ENCODE measurements around the gene PCSK4. TPM values are rescaled to one million over a fixed set of nuclear protein-coding genes. Genes with fewer than 3 reads are reported as not detected.

The PCSK4 gene
- total RNA-seq, 6 experiments from 2014 or later = 0.34 to 1.2 (median 0.98) TPM

DNA sequence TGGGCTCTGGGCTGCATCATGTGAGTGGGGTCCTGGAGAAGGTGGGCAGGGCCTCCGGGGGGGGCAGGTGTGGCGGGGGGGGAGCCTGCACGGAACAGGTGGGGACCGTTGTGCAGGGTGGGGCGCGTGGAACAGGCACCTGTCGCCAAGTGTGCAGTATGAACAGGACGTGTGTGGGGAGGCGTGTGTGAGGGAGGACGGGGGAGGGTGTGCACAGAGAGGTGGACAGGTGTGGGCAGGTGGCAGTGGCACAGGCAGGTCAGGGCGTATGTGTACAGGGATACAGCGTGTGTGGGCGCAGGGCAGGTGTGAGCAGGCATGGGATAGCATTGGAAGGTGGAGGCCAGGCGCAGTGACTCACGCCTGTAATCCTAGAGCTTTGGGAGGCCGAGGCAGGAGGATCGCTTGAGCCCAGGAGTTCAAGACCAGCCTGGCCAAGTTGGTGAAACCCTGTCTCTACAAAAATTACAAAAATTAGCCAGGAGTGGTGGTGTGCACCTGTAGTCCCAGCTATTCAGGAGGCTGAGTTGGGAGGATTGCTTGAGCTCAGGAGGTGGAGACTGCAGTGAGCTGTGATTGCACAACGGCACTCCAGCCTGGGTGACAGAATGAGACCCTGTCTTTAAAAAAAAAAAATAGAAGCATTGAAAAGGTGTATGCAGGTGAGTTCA is 37.0 kb upstream of the PCSK4 start:
- no peak overlapping the region for H3K27ac Mint-ChIP-seq
- H3K4me3 Mint-ChIP-seq = no peak overlapping the region
- TF ChIP-seq, protein P1, sequence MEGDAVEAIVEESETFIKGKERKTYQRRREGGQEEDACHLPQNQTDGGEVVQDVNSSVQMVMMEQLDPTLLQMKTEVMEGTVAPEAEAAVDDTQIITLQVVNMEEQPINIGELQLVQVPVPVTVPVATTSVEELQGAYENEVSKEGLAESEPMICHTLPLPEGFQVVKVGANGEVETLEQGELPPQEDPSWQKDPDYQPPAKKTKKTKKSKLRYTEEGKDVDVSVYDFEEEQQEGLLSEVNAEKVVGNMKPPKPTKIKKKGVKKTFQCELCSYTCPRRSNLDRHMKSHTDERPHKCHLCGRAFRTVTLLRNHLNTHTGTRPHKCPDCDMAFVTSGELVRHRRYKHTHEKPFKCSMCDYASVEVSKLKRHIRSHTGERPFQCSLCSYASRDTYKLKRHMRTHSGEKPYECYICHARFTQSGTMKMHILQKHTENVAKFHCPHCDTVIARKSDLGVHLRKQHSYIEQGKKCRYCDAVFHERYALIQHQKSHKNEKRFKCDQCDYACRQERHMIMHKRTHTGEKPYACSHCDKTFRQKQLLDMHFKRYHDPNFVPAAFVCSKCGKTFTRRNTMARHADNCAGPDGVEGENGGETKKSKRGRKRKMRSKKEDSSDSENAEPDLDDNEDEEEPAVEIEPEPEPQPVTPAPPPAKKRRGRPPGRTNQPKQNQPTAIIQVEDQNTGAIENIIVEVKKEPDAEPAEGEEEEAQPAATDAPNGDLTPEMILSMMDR (IDR thresholded peaks at IDR 0.05) = no peak
- H3K4me1 Mint-ChIP-seq (ENCODE audit: low read depth) = no peaks in the 10 kb centered on the region; the same call in 1 of the 2 replicates
- H3K27me3 Mint-ChIP-seq (ENCODE audit: insufficient read depth) = peaks cover 17% of the 10 kb centered on the region
- peaks cover 7% of the 10 kb centered on the region for H3K9me3 Mint-ChIP-seq
- DNase-seq = no peak
- H3K36me3 Mint-ChIP-seq (ENCODE audit: low read depth) = no peaks in the 10 kb centered on the region

DNA sequence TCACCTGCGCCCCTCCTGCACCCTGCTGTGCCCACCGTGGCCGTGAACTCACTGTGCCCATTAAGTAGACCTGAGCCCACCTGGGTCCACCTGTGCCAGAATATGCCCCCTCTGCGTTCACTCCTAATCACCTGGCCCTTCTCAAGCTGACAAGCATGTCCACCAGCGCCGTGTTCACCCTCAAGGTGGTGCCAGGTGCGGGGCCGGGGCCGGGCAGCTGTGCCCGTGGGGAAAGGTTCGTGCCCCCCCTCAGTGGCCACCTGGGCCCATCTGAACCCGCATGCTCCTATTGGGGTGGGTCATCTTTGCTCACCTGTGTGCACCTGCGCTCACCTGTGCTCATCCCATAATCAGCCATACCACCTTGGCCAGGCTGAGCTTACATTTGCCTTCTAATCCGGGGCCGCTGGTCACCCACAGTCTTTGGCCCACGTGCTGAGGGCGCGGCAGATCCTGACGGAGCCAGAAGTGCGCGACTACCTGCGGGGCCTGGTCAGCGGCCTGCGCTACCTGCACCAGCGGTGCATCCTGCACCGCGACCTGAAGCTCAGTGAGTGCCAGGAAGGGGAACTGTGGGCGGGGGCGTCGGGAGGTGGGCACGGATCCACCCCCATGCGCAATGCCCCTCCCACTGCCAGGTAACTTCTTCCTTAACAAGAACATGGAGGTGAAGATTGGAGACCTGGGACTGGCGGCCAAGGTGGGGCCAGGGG is 36.1 kb upstream of the PCSK4 start:
- no peaks in the 10 kb centered on the region; the same call in 1 of the 2 replicates for H3K4me1 Mint-ChIP-seq (ENCODE audit: low read depth)
- H3K9me3 Mint-ChIP-seq = peaks cover 7% of the 10 kb centered on the region
- TF ChIP-seq, protein P1 (IDR thresholded peaks at IDR 0.05) = no peak
- no peak for DNase-seq
- H3K27ac Mint-ChIP-seq = no peak overlapping the region
- no peaks in the 10 kb centered on the region for H3K36me3 Mint-ChIP-seq (ENCODE audit: low read depth)
- H3K4me3 Mint-ChIP-seq = no peak overlapping the region
- H3K27me3 Mint-ChIP-seq (ENCODE audit: insufficient read depth) = peaks cover 15% of the 10 kb centered on the region

DNA sequence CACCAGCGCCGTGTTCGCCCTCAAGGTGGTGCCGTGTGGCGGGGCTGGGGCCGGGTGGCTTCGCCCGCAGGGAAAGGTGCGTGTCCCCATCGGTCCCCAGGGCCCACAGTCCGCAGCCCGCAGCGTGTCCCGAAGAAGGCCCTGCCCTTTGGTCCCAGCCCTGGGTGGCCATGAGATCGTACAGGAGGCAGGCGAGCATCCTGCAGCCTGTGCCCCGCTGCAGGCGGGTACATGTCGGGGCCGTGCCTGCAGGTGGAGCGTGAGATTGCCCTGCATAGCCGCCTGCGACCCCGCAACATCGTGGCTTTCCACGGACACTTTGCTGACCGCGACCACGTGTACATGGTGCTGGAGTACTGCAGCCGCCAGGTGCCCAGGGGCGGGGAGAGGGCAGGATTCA is 35.2 kb upstream of the PCSK4 start:
- Mint-ChIP-seq H3K9me3 (peaks cover 7% of the 10 kb centered on the region), H3K4me1 (ENCODE audit: low read depth) (no peaks in the 10 kb centered on the region; the same call in 1 of the 2 replicates), H3K36me3 (ENCODE audit: low read depth) (no peaks in the 10 kb centered on the region), H3K27me3 (ENCODE audit: insufficient read depth) (peaks cover 15% of the 10 kb centered on the region), H3K4me3 (no peak overlapping the region), H3K27ac (no peak overlapping the region)
- DNase-seq = no peak
- TF ChIP-seq, protein P1 (IDR thresholded peaks at IDR 0.05) = no peak

DNA sequence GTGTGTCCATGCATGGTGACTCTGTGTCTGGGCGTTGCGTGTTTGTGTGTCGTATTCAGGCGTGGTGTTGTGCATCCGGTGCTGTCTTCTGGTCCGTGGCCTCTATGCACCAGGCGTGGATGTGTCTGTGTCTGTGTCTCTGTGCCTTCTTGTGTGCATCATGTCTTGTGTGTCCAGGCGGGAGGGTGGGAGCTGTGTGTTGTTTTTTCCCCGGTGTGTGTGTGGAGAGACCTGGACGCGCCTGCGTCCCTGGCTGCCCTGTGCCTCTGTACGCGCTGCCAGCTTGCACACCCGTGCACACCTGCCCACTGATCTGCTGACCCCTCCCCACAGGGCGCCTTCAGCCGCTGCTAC is 34.8 kb upstream of the PCSK4 start:
- H3K36me3 Mint-ChIP-seq (ENCODE audit: low read depth) = no peaks in the 10 kb centered on the region
- no peak overlapping the region for H3K27ac Mint-ChIP-seq
- peaks cover 15% of the 10 kb centered on the region for H3K27me3 Mint-ChIP-seq (ENCODE audit: insufficient read depth)
- no peaks in the 10 kb centered on the region; the same call in 1 of the 2 replicates for H3K4me1 Mint-ChIP-seq (ENCODE audit: low read depth)
- H3K4me3 Mint-ChIP-seq = no peak overlapping the region
- DNase-seq = no peak
- TF ChIP-seq, protein P1 (IDR thresholded peaks at IDR 0.05) = no peak
- peaks cover 7% of the 10 kb centered on the region for H3K9me3 Mint-ChIP-seq

DNA sequence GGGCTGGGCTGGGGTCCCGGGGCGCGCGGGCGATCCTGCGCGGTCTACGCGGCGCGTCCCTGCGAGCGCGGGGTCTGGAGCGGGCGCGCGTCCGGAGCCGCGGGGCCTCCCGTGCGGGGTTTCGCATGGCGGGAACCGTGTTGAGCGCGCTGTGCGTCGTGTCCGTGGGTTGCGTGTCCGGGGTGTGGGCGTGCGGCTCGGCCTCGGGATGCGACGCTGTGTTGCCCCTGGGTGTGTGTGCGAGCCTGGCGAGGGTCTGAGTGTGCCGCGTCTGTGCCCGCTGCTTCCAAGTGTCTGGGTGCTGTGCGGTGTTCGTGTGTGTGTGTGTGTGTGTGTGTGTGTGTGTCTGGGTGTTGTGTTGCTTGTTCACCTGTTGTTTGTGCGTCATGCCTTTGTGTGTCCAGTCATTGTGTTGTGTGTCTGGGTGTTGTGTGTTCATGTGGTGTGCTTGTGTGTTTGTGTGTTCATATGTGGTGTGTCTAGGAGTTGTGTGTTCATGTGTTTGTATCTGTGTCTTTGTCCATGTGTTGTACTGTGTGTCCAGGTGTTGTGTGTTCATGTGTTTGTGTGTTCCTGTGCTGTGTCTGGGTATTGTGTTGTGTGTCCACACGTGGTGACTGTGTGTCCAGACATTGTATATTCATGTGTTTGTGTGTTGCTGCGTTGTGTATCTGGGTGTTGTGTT is 34.3 kb upstream of the PCSK4 start:
- TF ChIP-seq, protein P1 (IDR thresholded peaks at IDR 0.05) = no peak
- Mint-ChIP-seq H3K27me3 (ENCODE audit: insufficient read depth) (peaks cover 15% of the 10 kb centered on the region), H3K4me3 (no peak overlapping the region)

More for the DNA sequence above, 34.3 kb upstream of the PCSK4 start:
- no peaks in the 10 kb centered on the region for H3K36me3 Mint-ChIP-seq (ENCODE audit: low read depth)
- DNase-seq = no peak
- H3K27ac Mint-ChIP-seq = no peak overlapping the region
- peaks cover 7% of the 10 kb centered on the region for H3K9me3 Mint-ChIP-seq
- H3K4me1 Mint-ChIP-seq (ENCODE audit: low read depth) = no peaks in the 10 kb centered on the region; the same call in 1 of the 2 replicates
